Neuron (in vitro differentiated cells): ENCODE data around the gene BRD9.
"Not testable (repeated sequence)": the region's sequence is repeated elsewhere in the genome, so short reads cannot be mapped to it uniquely, and the experiment has no call there.

Source experiments
- H2AFZ ChIP-seq: one replicate; pipeline ENCODE4 v1.6.1; 2013; ENCODE audit warnings: low read depth, mild to moderate bottlenecking, inconsistent platforms, low read length, moderate library complexity
- H3K27me3 ChIP-seq: one replicate; pipeline ENCODE4 v1.6.1; 2013; ENCODE audit warnings: low read length; ENCODE audit not compliant: insufficient read depth
- H3K36me3 ChIP-seq: one replicate; pipeline ENCODE4 v1.6.1; 2013; ENCODE audit warnings: low read length; ENCODE audit not compliant: insufficient read depth
- H3K4me1 ChIP-seq: one replicate; pipeline ENCODE4 v1.6.1; 2013; ENCODE audit warnings: low read length; ENCODE audit not compliant: insufficient read depth
- H3K4me3 ChIP-seq: 2 replicates; pipeline ENCODE4 v1.5.1; 2013; ENCODE audit warnings: mild to moderate bottlenecking, low read length, moderate library complexity
- H3K9me3 ChIP-seq: one replicate; pipeline ENCODE4 v1.6.1; 2013; ENCODE audit warnings: low read length

BRD9 gene

DNA sequence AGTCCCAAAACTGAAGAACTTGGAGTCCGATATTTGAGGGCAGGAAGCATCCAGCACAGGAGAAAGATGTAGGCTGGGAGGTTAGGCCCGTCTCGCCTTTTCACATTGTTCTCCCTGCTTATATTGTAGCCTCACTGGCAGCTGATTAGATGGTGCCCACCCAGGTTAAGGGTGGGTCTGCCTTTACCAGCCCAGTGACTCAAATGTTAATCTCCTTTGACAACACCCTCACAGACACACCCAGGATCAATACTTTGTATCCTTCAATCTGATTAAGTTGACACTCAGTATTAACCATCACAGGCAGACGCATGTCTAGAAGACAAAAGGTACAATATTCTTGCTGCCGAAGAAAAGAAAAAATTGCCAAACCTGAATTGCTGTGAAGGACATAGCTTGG is 26.1 kb upstream of the BRD9 start:
- H3K9me3 ChIP-seq, H2AFZ ChIP-seq, H3K27me3 ChIP-seq, H3K4me3 ChIP-seq, H3K4me1 ChIP-seq: not testable (repeated sequence)
- peaks cover 34% of the 10 kb centered on the region for H3K36me3 ChIP-seq

DNA sequence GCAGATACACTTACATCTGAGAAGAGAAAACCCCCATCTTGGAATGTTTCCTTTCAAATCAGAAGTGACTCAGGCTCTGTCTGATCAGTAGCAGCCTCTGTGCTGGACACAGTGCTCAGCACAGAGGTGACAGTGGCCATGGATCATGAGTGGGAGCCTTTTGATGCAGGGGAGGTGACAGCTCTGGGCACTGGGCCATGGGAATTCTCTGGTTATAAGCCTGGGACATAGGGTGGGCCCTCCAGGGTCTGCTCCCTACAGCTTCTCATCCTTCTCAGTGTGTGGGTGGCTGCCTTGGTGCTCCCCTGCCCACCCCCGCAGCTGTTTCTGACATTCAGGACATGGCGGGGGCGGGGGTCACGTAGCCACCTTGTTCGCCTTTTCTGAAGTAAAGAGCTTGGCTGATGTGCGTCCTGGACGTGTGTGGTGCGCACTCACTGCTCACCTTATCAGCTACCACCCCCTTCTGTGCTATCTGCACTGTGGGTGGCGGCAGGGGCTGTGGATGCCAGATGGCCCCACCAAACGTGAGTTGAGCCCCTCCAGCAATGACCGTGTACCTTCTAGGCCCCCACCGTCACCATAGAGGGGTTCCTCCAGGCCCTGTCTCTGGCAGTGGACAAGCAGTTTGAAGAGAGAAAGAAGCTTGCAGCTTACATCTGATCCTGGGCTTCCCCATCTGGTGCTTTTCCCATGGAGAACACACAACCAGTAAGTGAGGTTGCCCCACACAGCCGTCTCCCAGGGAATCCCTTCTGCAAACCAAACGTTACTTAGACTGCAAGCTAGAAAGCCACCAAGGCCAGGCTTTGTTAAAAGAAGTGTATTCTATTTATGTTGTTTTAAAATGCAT is 24.1 kb upstream of the BRD9 start:
- H2AFZ ChIP-seq = no peak overlapping the region
- H3K4me1 ChIP-seq = peaks cover 5% of the 10 kb centered on the region
- H3K4me3 ChIP-seq = no peak overlapping the region
- no peaks in the 10 kb centered on the region for H3K27me3 ChIP-seq
- H3K9me3 ChIP-seq = no peaks in the 10 kb centered on the region
- peaks cover 34% of the 10 kb centered on the region for H3K36me3 ChIP-seq

DNA sequence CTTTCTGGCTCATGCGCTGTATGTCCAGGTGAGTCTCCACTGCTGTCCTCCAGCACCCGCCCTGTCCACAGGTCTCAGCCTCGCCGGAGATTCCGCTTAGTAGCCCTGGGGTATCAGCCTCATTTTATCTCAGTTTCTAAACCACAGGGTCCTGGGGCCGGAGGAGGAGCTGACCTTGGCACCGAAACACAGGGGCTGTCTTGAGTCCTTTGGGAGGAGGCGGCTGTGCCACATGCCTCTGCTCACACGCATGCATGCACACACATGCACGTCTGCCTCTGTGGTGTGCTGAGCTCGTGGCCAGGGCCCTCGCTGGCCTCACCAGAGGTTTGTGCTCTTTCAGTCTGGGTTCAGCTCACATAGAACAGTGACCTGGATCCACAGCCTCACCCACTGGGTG is 23.3 kb upstream of the BRD9 start:
- H3K4me1 ChIP-seq = peaks cover 5% of the 10 kb centered on the region
- peaks cover 34% of the 10 kb centered on the region for H3K36me3 ChIP-seq
- H3K27me3 ChIP-seq = no peaks in the 10 kb centered on the region
- H3K9me3 ChIP-seq = no peaks in the 10 kb centered on the region
- H3K4me3 ChIP-seq = no peak overlapping the region
- H2AFZ ChIP-seq = no peak overlapping the region

DNA sequence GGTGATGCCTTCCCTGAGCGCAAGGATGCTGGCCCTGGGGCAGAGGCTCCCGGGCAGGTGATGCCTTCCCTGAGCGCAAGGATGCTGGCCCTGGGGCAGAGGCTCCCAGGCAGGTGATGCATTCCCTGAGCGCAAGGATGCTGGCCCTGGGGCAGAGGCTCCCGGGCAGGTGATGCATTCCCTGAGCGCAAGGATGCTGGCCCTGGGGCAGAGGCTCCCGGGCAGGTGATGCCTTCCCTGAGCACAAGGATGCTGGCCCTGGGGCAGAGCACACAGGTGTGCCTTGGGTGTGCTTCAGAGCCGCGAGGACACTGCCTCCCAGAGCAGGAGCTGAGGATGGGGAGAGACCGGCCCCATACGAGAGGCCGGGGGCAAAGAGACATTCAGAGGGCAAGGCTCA is 22.7 kb upstream of the BRD9 start:
- H3K4me3 ChIP-seq, H2AFZ ChIP-seq, H3K9me3 ChIP-seq, H3K4me1 ChIP-seq, H3K27me3 ChIP-seq: not testable (repeated sequence)
- H3K36me3 ChIP-seq = peaks cover 34% of the 10 kb centered on the region

DNA sequence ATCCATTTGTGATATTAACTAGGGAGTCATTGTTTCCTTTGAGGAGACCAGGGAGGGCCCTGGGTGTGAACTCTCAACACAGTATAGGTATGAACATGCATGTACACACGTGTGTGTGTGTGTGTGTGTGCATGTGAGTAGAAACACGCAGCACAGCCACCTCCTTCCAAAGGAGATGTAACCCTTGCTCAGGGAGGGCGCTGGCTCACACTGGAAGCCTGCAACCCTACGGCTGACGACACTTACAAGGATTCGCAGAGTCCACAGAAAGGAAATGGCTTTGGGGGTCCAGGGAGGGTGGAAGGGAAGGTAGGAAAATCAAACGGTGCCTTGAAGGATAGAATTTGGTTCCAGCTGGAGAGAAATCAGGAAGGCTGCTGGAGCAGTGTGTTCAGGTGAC is 22.0 kb upstream of the BRD9 start:
- Histone ChIP-seq H3K9me3 (no peaks in the 10 kb centered on the region), H3K4me3 (no peak overlapping the region), H3K27me3 (no peaks in the 10 kb centered on the region), H3K4me1 (peaks cover 5% of the 10 kb centered on the region), H2AFZ (no peak overlapping the region), H3K36me3 (peaks cover 38% of the 10 kb centered on the region)

DNA sequence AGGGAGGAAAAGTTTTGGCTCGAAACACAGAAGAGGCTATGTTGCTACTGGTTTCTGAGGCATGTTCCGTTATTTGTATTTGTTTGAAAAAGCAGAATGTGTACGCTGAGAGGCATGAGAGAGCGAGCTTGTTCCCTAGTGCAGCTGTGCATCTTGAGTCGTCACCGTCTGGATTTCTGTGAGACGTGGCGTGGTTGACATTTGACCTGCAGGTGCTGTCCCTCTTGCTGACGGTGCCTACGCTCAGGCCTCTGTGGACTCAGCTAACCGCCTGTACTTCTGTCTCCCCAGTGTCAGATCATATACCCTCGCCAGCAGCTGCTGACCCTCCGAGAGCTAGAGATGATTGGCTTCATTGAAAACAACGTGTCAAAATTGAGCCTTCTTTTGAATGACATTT is 21.6 kb upstream of the BRD9 start:
- Histone ChIP-seq H3K36me3 (peaks cover 41% of the 10 kb centered on the region), H3K27me3 (no peaks in the 10 kb centered on the region), H3K4me1 (peaks cover 5% of the 10 kb centered on the region), H3K9me3 (no peaks in the 10 kb centered on the region), H2AFZ (no peak overlapping the region), H3K4me3 (no peak overlapping the region)

DNA sequence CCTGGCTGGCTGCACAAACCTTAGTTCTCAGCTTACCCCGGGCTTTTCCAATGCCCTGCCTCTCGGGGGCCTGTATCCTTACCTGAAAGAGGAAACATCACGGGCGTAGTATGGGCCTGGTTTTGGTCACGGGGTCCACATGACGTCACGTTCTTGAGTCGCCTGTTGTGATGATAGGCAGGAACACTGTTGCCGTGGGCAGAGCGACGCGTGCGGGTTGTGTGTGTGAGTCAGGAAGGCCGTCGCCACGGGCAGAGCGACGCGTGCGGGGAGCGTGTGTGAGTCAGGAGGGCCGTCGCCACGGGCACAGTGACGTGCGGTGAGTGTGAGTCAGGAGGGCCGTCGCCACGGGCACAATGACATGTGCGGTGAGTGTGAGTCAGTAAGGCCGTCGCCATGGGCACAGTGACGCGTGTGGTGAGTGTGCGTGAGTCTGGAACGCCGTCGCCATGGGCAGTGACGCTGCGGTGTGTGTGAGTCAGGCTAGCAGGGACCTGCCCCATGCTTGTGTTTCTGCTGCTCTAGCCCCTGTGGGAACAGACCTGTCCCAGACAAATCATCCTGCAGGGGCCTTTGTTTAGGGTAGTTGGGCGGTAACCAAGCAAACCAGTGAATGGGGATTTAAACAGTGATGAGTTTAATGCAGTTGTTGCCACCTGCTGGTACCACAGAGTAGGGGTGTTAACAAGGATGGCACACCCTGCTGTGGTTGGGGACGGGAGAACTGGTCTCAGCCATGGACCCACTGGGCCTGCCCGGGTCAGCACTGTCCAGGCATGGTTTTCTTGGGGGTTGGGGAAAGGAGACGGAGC is 19.9 kb upstream of the BRD9 start:
- peaks cover 48% of the 10 kb centered on the region for H3K36me3 ChIP-seq
- peaks cover 5% of the 10 kb centered on the region for H3K4me1 ChIP-seq
- H3K4me3 ChIP-seq = no peak overlapping the region
- H3K9me3 ChIP-seq = no peaks in the 10 kb centered on the region
- H2AFZ ChIP-seq = no peak overlapping the region
- no peaks in the 10 kb centered on the region for H3K27me3 ChIP-seq

DNA sequence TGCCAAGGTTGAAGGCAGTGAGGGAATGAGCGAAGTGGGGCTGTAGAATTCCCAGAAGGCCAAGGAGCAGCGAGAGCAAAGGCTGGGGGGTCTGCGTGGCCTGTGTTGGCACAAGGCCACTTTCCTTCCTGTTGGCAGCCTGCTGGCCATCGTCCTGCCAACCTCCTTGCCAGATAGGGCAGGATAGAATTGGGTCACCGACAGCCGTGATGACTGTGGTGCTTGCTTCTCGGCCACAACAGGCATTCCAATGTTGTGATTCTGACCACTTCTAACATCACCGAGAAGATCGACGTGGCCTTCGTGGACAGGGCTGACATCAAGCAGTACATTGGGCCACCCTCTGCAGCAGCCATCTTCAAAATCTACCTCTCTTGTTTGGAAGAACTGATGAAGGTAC is 19.0 kb upstream of the BRD9 start:
- Histone ChIP-seq H3K27me3 (no peaks in the 10 kb centered on the region), H3K36me3 (peaks cover 46% of the 10 kb centered on the region), H3K4me3 (no peak overlapping the region), H3K4me1 (peaks cover 5% of the 10 kb centered on the region), H2AFZ (no peak overlapping the region), H3K9me3 (no peaks in the 10 kb centered on the region)

- no peaks in the 10 kb centered on the region for H3K9me3 ChIP-seq
- H3K4me3 ChIP-seq = no peak overlapping the region
- H2AFZ ChIP-seq = no peak overlapping the region
- H3K27me3 ChIP-seq = no peaks in the 10 kb centered on the region
- H3K4me1 ChIP-seq = peaks cover 5% of the 10 kb centered on the region
- H3K36me3 ChIP-seq = peaks cover 42% of the 10 kb centered on the region
These were observed 18.2 kb upstream of the BRD9 start for GRCh38 chr5:910769-911160.

- peaks cover 42% of the 10 kb centered on the region for H3K36me3 ChIP-seq
- H3K4me1 ChIP-seq = peaks cover 5% of the 10 kb centered on the region
- H2AFZ ChIP-seq = no peak overlapping the region
- H3K9me3 ChIP-seq = no peaks in the 10 kb centered on the region
- no peak overlapping the region for H3K4me3 ChIP-seq
- no peaks in the 10 kb centered on the region for H3K27me3 ChIP-seq
These were observed 17.6 kb upstream of the BRD9 start for GRCh38 chr5:909994-910768.

DNA sequence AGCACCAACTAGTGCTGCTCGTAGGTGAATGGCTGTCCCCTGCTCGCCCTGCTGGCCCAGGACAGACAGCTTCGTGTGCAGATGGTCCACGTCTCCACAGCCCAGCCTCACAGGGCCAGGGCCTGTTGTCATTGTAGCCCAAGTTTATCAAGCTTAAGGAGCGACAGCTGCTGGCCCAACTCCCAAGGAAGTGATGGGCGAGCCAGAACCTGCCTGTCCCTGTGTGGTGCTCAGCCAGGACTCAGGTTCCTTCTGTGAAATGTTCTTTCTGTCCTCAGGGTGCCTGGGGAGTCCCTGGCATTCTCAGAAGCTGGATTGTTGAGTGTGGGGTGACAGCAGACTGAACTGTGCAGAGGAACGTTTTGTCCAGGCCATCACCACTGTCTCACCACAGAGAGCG is 16.5 kb upstream of the BRD9 start:
- Histone ChIP-seq H3K27me3 (no peaks in the 10 kb centered on the region), H3K36me3 (peaks cover 45% of the 10 kb centered on the region), H3K4me1 (peaks cover 5% of the 10 kb centered on the region), H2AFZ (no peak overlapping the region), H3K4me3 (no peak overlapping the region), H3K9me3 (no peaks in the 10 kb centered on the region)

DNA sequence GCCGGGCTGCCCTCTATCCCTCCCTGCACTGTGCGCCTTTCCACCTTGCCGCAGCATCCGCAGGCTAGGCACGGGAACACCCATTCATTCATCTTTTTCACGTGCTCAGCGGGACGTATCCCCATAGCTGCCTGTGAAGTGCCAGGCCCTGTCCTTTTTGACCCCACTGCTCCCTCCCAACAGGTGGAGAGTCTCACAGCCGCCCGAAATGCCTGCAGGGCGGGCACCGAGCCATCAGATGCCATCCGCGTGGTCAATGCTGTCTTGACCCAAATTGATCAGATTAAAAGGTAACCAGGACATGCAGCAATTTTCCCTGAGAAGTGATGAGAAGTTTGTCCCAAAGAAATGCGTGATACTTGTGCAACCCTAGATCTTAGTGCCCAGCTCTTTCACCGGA is 15.6 kb upstream of the BRD9 start:
- Histone ChIP-seq H2AFZ (no peak overlapping the region), H3K4me1 (peaks cover 5% of the 10 kb centered on the region), H3K36me3 (peaks cover 45% of the 10 kb centered on the region), H3K27me3 (no peaks in the 10 kb centered on the region), H3K9me3 (no peaks in the 10 kb centered on the region), H3K4me3 (no peak overlapping the region)

DNA sequence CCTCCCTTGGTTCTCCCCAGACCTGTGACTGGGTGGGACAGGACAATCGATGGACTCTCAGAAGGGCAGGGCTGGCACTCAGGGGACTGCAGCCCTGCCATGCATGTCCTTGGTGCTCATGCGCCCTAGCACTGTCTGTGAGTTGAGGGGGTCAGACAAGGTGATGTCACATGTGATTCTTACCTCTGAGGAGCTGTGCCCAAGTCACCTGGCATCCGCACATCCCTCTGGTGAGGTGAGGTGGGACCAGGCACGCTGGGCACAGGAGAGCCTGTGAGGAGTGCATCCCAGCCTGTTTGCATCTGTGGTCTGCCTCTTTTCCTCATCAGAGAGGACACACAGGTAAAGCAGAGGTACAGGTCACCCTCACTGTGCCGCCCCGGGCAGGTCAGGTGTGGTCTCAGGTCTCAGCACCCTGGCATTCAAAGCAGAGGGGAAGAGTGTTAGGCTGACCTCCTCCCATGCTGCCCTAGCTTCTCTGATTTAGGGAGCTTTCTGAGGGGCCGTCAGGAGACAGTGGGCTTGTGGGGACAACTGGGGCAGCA is 14.8 kb upstream of the BRD9 start:
- H3K4me3 ChIP-seq = no peak overlapping the region
- H3K9me3 ChIP-seq = no peaks in the 10 kb centered on the region
- peaks cover 4% of the 10 kb centered on the region for H3K4me1 ChIP-seq
- H2AFZ ChIP-seq = no peak overlapping the region
- no peaks in the 10 kb centered on the region for H3K27me3 ChIP-seq
- H3K36me3 ChIP-seq = peaks cover 46% of the 10 kb centered on the region
